Measurements from ENCODE around the gene HNRNPDL.
A peak's percentile ranks its signal among the peaks of the same experiment; 100 is the strongest.

Gene HNRNPDL

GRCh38 chr4:82381661-82382296 is 48.5 kb downstream of the HNRNPDL start:
- FAIRE-seq, result no peak

GRCh38 chr4:82381235-82381634 is 49.0 kb downstream of the HNRNPDL start:
- FAIRE-seq, result no peak

- FAIRE-seq, result no peak
These were observed 49.4 kb downstream of the HNRNPDL start for GRCh38 chr4:82380831-82381230.

- no peak for FAIRE-seq
These were observed 49.9 kb downstream of the HNRNPDL start for GRCh38 chr4:82380344-82380743.

GRCh38 chr4:82376109-82376508 is 54.2 kb downstream of the HNRNPDL start:
- no peak for FAIRE-seq

- peak; percentile 98 for FAIRE-seq
These were observed 56.2 kb downstream of the HNRNPDL start, which contains the start of gene HNRNPD for GRCh38 chr4:82373816-82374625. Gene HNRNPD (minus strand): TSS chr4:82373991. CDS start chr4:82373678, 313 bp downstream.

GRCh38 chr4:82373486-82373815 is 56.8 kb downstream of the HNRNPDL start:
- FAIRE-seq, result no peak

Measured in endometrium (tissue), 2 donors.